HG02642 (cell line): ENCODE data around the gene FEM1C.

Experiments used
- ATAC-seq: cut with Tn5 transposase; IDR thresholded peaks from one replicate; pipeline ENCODE4 v1.9.1; 2021; ENCODE audit warnings: mild to moderate bottlenecking; ENCODE audit not compliant: unreplicated experiment, poor library complexity

Gene FEM1C

GRCh38 chr5:115524199-115524847 is 20.3 kb downstream of the FEM1C start:
- no peak for ATAC-seq

DNA sequence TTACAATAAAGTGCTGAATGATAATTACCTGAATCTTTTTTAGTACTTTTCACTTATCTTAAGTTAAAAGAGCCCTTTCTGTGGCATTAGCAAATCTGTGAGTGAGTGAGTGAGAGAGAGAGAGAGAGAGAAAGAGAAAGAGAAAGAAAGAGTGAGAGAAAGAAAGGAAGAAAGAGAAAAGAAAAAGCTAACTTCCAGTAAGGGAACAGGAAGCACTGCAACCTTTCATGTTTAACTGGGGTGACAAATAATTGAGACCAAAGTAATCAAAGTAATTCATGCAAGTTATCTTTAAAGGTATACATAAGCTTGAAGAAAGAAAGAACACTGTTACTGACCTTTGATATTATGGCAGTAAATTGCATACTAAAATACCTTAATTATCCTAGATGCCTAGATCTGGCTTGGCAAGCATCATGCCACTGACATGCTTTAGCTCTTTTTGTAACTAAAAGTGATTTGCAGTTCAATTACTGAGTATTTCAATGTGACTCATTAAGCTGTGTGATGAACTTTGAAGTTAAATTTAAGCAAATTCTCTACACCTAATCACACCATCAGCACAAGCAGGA is 21.7 kb downstream of the FEM1C start:
- ATAC-seq = no peak

DNA sequence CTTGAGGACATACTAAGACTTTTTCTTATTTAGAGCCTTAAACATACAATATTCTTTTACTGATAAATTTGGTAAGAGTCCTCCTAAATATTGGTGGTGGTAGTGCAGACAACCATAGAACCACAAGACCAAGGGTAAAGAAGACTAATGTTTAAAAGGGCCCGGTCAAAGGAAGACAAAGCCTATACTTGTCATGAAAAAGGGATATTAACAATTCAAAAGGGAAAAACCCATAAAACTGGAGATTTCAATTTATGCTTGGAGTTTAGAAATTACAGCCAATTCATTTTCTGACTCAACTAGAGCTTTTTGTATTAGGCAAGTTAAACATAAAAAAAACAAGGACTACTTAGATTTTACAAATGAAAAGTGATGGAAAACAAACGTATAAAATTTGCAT is 24.4 kb downstream of the FEM1C start:
- ATAC-seq = no peak

GRCh38 chr5:115516372-115516771 is 28.2 kb downstream of the FEM1C start:
- ATAC-seq = no peak

DNA sequence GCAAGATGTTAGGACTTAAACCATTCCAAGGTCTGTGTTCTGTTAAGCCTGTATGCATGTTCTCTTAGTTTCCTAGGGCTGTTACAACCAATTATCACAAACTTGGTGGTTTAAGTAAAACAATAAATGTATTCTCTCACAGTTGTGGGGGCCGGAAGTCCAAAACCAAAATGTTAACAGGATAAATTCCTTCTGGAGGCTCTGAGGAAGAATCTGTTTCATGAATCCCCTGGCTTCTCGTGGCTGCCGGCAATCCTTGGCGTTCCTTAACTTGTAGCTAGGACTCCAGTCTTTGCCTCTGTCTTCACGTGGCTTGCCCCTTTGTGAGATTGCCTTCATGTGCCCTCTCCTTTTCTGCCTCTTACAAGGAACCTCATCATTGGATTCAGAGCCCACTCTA is 30.4 kb downstream of the FEM1C start:
- ATAC-seq = no peak

DNA sequence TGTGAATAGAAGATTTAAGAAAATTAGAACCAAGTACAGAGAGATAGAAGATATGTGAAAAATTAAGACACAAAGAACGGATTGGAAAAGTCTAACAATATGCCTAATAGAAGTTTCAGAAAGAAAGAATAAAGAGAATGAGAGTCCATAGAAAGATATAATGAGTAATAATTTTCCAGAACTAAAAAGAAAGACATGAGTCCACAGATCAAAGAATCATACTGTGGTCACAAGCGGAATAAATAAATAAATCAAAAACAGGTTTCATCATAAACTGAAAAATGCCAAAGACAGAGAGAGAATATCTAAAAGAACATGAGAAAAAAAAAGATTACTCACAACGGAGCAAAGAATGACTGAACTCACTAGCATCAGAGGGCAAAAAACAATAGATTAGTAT is 32.9 kb downstream of the FEM1C start:
- no peak for ATAC-seq

GRCh38 chr5:115510145-115510645 is 34.4 kb downstream of the FEM1C start:
- no peak for ATAC-seq

DNA sequence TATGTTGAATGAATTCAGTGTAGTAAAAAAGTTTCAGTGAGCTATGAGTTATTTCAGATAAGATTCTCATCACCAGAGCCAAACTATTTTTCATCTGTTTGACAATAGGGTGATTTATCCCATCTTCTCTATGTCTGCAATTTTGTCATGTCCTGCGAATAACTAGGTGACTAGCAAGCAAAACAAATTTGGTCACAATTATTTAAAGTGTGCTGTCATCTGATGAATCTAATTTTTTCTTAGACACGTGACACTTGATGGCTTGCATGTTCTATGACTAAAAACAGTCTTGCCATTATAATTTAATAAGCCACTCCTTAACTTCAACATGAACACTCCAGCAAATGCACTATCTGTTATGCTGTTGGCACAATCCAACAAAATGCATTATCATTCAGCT is 35.0 kb downstream of the FEM1C start:
- ATAC-seq = no peak

- no peak for ATAC-seq
Measured at GRCh38 chr5:115507681-115508080, 36.9 kb downstream of the FEM1C start.

- ATAC-seq = no peak
Measured at GRCh38 chr5:115503420-115503819, 41.2 kb downstream of the FEM1C start.

- ATAC-seq = no peak
Measured at GRCh38 chr5:115501464-115502210, 42.9 kb downstream of the FEM1C start.

- ATAC-seq = no peak
Measured at GRCh38 chr5:115500225-115500624, 44.4 kb downstream of the FEM1C start.

GRCh38 chr5:115496936-115497576 is 47.5 kb downstream of the FEM1C start:
- no peak for ATAC-seq

DNA sequence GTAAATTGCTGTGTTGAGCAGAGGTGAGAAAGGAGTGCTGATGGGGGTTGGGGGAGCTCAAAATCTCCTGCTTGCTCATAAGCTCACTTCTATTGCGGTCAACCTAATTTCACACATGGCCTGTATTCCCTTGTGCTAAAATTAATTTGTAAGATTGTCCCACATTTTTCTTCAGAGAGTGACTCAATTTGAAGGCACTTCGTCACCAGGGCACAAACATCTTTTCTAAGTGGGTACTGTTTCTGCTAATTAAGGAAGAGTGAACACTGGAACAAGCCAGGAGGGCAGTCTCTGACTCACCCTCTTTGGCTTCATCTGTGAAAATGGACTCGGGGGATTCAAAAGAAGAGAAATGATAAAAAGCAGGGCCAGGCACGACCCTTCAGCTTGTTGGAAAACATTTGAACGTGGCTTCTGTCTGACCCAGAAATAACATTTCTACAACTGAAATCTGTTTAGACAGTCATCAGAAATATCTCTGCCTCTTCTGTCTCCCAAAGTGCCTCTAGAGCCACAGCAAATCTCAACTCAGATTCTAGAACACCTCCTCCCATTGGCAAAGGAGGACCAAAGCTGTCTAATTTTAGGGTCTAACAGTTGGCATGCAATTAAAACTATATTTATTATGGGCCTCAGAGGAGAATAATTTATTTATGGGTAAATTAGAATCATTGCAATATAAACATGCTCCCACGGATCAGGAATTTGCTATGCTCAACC is 49.8 kb downstream of the FEM1C start:
- peak; percentile 68 for ATAC-seq

DNA sequence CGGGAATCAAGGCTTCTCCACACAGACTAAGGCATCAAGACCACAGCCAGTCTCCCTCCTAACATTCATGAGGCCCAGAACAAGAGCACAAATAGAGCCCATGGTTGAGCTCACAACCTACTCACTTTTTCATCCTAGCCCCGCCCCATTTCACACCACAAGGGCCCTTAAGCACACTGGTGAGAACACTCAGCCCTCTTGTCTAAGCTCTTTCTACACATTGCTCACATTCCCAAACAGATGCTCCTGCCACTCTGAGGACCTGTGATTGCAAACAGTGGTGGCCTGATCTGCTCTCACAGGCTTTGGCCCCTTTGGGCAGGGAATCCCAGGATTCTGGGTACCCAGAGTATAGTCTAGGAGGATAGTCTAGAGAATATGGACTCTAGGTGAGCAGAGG is 54.0 kb downstream of the FEM1C start:
- ATAC-seq = no peak

DNA sequence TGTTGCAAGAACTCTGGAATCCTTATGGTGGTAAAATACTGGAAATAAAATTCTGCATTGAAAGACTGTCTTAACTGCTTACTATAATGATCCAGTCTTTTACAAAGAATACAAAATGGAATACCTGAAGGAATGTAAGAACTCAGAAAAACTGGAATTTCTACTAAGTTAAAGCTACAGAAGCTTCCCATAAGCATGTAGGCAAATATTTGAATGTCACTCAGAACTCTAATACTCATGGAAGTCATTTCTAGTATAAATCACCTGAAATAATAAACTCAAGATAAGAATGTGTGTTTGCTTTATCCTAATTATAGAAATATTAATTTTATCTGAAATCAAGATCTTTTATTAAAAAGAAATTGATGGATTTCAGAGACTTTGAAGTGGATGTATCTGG is 54.8 kb downstream of the FEM1C start:
- ATAC-seq = no peak

DNA sequence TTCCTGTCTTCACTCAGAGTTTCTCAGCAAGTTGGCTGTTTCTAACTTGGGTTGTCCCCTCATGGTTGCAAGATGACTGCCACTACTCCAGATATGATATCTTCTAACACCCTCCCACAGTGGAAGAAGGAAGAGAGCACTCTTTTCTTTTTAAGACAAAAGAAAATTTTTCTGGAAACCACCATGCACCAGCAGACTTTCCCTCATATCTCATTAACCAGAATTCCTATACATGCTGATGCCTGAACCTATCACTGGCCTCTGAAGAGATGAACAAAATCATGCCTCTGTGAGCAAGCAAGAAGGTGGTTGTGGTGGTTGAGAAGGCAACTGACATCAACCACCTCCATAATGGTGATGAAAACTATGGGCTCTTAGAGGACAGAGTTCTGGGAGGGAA is 56.8 kb downstream of the FEM1C start:
- peak; percentile 82 for ATAC-seq

DNA sequence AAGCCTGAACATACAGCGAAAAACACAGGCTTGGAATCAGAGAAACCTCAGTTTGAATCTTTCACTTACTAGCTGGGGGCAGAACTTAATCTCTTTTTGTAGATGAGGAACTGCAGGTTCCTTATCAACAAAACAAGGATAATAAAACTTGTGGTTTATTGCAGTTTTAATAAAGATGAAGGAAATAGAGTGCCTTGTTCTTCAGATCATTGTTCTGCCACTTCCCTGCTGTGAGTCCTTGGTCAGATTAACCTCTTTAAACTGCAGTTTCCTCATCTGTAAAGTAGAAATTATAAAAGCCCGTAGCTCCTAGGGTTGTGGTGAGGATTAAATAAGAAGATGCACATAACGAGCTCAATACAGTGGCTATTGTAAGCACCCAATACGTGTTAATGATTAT is 57.4 kb downstream of the FEM1C start:
- no peak for ATAC-seq

- no peak for ATAC-seq
Measured at GRCh38 chr5:115486728-115487127, 57.8 kb downstream of the FEM1C start.

DNA sequence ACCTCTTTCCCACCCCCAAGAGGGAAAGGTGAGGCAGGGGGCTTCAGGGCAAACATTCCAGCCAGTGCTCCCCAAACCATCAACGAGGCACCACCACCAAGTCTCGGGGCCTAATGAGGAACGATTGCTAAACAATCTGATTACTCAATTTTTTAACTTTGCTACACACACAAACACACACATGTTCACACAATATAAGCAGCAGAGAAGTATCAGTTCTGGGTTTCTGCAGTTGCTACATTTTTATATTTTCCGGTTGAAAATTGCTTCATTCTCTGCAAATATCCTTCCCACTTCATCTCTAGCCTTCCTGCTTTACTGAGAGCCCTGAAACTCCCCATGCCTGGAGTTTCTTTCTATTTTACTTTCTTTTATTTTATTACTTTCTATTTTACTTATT is 60.2 kb downstream of the FEM1C start:
- no peak for ATAC-seq
